ENCODE data around the gene MRPS18B. TPM values are rescaled to one million over a fixed set of nuclear protein-coding genes. Genes with fewer than 3 reads are reported as not detected.
A peak's percentile ranks its signal among the peaks of the same experiment; 100 is the strongest.
"Not testable (repeated sequence)": the region's sequence is repeated elsewhere in the genome, so short reads cannot be mapped to it uniquely, and the experiment has no call there.

The MRPS18B gene
- total and polyA plus RNA-seq, 8 donors, result 36.6 to 54.7 (median 43.5) TPM

DNA sequence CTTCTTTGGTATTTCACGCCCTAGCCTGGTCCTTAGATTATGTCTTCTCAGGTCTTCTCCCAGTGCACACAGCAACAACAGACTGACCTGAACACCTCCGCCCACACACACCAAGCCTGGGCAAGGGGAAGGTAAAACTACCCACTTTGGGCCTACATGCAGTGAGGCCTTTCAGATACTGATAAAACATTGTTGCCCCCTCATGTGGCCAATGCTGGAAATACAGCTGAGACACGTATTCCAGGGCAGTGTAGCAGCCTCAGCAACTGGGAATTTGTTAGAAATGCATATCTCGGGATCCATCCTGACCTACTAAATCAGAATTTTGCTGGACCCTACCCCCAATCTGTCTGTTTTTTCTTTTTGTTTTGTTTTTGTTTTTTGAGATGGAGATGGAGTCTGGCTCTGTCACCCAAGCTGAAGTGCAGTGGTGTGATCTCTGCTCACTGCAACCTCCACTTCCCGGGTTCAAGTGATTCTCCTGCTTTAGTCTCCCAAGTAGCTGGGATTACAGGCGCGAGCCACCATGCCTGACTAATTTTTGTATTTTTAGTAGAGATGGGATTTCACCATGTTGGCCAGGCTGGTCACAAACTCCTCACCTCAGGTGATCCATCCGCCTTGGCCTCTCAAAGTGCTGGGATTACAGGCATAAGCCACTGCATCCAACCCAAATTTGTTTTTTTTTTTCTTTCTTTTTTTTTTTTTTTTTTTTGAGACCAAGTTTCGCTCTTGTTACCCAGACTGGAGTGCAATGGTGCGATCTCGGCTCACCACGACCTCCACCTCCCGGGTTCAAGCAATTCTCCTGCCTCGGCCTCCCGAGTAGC is 20.1 kb upstream of the MRPS18B start:
- intact Hi-C loops (cut with DNase I); H3K4me3 ChIP-seq; H3K4me1 ChIP-seq; H3K9me3 ChIP-seq; H3K27ac ChIP-seq; H3K27me3 ChIP-seq: not testable (repeated sequence)
- TF ChIP-seq CTCF (IDR thresholded peaks at IDR 0.05), result peak; percentile 78 to 83
- ATAC-seq (peak; percentile 90), DNase-seq (peak in 3 of 4 donors; percentile 44 to 71 (median 62))
- H3K36me3 ChIP-seq, result peaks cover 0 to 71% of the 10 kb centered on the region in 2 donors

GRCh38 chr6:30598912-30599624 is 18.6 kb upstream of the MRPS18B start:
- Histone ChIP-seq H3K4me1 (no peaks in the 10 kb centered on the region), H3K27me3 (no peaks in the 10 kb centered on the region), H3K4me3 (no peak overlapping the region), H3K27ac (no peak overlapping the region), H3K9me3 (no peaks in the 10 kb centered on the region), H3K36me3 (peaks cover 4 to 73% of the 10 kb centered on the region in 2 donors)
- DNase-seq (no peak), ATAC-seq (no peak)
- no peak for TF ChIP-seq CTCF (IDR thresholded peaks at IDR 0.05)
- intact Hi-C loops (cut with DNase I), result no loop called here

GRCh38 chr6:30599625-30600324 is 17.9 kb upstream of the MRPS18B start:
- ATAC-seq (no peak), DNase-seq (no peak)
- intact Hi-C loops (cut with DNase I), result no loop called here

DNA sequence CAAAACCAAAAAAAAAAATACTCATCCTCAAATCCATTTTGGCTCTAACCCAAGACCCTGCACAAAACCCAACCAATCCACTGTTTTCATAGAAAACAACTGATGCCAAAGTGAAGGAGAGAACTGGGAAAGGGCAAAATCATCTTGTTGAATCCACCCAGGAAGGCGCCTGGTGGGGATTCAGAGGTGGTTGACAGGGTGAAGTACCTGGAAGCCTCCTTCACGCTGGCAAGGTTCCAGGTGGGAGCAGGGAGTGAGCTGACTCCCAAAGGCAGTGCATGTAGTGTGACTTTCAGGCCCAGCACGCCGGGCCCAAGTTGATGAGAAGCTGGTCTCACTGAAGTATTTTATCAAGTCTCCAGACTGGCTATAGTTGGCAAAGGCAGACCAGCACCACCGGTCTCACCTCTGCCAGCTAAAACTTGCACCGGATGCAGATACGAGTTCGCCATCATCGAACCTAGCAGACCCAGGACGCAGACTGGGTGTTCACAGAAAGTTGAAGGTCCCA is 17.1 kb upstream of the MRPS18B start:
- Histone ChIP-seq H3K4me3 (no peak overlapping the region), H3K27ac (no peak overlapping the region), H3K27me3 (no peaks in the 10 kb centered on the region), H3K36me3 (peaks cover 11 to 73% of the 10 kb centered on the region in 2 donors), H3K9me3 (no peaks in the 10 kb centered on the region), H3K4me1 (no peaks in the 10 kb centered on the region)
- intact Hi-C loops (cut with DNase I), result no loop called here
- no peak for TF ChIP-seq CTCF (IDR thresholded peaks at IDR 0.05)
- DNase-seq, result peak in 1 of 4 donors; percentile 39
- no peak for ATAC-seq

More at GRCh38 chr6:30599625-30600324, 17.9 kb upstream of the MRPS18B start:
- H3K27me3 ChIP-seq, result no peaks in the 10 kb centered on the region
- no peak overlapping the region for H3K27ac ChIP-seq
- no peaks in the 10 kb centered on the region for H3K4me1 ChIP-seq
- peaks cover 11 to 73% of the 10 kb centered on the region in 2 donors for H3K36me3 ChIP-seq
- no peak for TF ChIP-seq CTCF (IDR thresholded peaks at IDR 0.05)
- no peak overlapping the region for H3K4me3 ChIP-seq
- no peaks in the 10 kb centered on the region for H3K9me3 ChIP-seq
